Measurements from ENCODE around the gene SPG11.
"Not testable (repeated sequence)": the region's sequence is repeated elsewhere in the genome, so short reads cannot be mapped to it uniquely, and the experiment has no call there.

SPG11 gene

DNA sequence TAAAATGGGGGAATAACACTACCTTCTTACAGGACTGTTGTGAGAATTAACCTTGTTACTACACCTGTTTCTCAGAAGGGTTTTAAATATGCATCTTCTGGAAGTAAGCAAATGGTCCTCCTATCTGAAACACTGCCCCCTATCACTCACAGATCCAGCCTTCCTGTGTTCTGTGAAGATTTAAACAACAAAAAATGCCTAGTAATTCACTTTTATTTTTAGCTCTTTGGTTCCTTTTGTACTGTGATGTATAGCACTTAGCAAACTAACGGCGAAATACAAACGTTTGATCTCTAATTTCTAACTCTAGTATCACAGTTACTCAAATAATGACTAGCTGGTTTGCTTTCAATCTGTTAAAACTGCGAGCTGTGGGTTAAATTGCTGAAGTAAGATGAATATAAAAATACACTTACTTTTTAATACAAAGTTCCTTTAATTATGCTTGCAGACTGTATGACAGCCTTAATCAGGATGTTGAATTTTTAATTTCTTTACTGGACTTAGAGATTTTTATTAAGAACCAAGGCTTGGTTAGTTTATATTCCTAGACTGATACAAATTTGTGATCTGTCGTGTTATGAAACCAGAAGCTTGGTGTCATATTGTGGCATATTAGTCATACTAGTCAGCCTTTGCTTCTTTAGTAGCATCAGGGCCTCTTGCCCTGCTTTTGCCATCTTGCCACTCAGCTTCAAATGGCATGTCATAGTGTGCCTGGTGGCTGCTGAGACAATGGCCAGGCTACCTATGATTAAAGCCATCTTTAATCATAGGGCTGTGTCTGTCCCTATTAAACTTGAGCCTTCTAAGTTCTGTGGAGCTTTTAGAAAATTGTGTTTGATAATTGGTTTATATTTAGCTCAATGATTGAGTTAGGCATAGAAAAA is 117.3 kb downstream of the SPG11 start:
- H3K36me3 ChIP-seq = peaks cover 39% of the 10 kb centered on the region
- no peaks in the 10 kb centered on the region for H3K9me3 ChIP-seq
- DNase-seq = peak; percentile 69
- TF ChIP-seq, protein P1, sequence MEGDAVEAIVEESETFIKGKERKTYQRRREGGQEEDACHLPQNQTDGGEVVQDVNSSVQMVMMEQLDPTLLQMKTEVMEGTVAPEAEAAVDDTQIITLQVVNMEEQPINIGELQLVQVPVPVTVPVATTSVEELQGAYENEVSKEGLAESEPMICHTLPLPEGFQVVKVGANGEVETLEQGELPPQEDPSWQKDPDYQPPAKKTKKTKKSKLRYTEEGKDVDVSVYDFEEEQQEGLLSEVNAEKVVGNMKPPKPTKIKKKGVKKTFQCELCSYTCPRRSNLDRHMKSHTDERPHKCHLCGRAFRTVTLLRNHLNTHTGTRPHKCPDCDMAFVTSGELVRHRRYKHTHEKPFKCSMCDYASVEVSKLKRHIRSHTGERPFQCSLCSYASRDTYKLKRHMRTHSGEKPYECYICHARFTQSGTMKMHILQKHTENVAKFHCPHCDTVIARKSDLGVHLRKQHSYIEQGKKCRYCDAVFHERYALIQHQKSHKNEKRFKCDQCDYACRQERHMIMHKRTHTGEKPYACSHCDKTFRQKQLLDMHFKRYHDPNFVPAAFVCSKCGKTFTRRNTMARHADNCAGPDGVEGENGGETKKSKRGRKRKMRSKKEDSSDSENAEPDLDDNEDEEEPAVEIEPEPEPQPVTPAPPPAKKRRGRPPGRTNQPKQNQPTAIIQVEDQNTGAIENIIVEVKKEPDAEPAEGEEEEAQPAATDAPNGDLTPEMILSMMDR (IDR thresholded peaks at IDR 0.05; ENCODE audit: low read depth, low read length) = peak; percentile 64
- peaks cover 22% of the 10 kb centered on the region for H3K4me1 ChIP-seq
- H3K27me3 ChIP-seq = no peaks in the 10 kb centered on the region
- peak overlapping the region; percentile 10; the same call in 1 of the 2 replicates for H3K4me3 ChIP-seq (ENCODE audit: low read depth, low read length)

DNA sequence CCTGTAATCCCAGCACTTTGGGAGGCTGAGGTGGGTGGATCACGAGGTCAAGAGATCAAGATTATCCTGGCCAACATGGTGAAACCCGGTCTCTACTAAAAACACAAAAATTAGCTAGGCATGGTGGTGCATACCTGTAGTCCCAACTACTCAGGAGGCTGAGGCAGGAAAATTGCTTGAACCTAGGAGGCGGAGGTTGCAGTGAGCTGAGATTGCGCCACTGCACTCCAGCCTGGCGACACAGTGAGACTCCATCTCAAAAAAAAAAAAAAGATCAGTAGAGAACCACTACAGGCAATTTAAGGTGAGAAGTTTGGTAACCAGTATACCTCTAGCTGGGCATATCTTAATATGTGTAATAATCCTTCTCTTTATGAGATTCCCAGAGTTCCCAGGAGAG is 118.7 kb downstream of the SPG11 start:
- H3K36me3 ChIP-seq = peaks cover 40% of the 10 kb centered on the region
- not testable (repeated sequence) for H3K27me3 ChIP-seq; H3K4me3 ChIP-seq (ENCODE audit: low read depth, low read length); H3K9me3 ChIP-seq; DNase-seq
- peaks cover 14% of the 10 kb centered on the region for H3K4me1 ChIP-seq

DNA sequence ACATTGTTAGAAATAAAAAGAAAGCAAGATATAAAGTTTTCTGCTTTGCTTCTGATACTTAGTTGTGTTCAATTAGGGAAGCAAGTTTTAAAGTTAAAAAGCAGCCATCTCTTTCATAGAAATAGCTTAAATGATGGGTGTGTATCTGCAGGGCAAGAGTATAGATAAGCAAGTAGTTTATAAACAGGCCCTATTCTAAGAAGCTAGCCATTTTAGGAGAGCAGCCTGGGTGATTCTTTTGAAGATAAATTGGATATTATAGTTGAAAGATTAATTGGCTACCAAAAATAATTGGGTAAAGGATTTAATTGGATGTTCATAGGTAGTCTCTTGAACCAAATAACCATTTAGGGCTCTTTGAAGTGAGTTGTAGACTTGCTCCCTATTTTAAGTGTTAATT is 120.9 kb downstream of the SPG11 start:
- no peaks in the 10 kb centered on the region for H3K9me3 ChIP-seq
- TF ChIP-seq, protein P1 (IDR thresholded peaks at IDR 0.05; ENCODE audit: low read depth, low read length) = no peak
- H3K4me3 ChIP-seq (ENCODE audit: low read depth, low read length) = no peak overlapping the region
- peaks cover 14% of the 10 kb centered on the region for H3K4me1 ChIP-seq
- no peaks in the 10 kb centered on the region for H3K27me3 ChIP-seq
- peaks cover 33% of the 10 kb centered on the region for H3K36me3 ChIP-seq
- no peak for DNase-seq

DNA sequence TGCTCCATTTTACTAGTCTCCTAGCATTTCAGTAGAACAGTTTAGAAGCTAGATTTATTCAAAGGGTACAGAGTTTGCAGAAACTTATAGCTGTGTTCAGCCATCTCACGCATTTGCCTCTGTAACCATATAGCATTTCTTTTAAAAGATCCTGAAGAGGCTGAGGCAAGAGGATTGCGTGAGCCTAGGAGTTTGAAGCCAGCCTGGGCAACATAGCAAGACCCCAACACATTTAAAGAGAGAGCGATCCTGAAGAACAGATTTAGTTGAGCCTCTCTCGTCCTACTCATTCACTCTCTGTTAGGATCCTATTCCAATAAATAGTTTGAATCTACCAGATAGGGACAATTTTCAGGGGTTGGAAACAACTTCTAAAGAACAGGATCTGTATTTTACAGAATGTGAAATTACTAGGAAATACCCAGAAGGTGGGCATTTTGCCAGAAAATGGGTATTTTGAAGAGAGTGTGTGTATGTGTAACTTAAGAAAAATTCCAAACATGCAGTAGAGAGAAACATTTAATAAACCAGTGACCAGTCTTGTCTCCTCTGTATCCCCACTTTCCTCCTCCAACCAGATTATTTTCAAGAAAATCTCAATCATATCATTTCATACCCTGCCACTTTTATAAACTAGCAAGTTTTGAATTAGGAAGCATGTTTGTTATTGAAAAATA is 122.0 kb downstream of the SPG11 start:
- Histone ChIP-seq H3K27me3 (no peaks in the 10 kb centered on the region), H3K9me3 (no peaks in the 10 kb centered on the region), H3K4me1 (peaks cover 10% of the 10 kb centered on the region), H3K4me3 (ENCODE audit: low read depth, low read length) (no peak overlapping the region), H3K36me3 (peaks cover 36% of the 10 kb centered on the region)
- DNase-seq = no peak
- TF ChIP-seq, protein P1 (IDR thresholded peaks at IDR 0.05; ENCODE audit: low read depth, low read length) = no peak

DNA sequence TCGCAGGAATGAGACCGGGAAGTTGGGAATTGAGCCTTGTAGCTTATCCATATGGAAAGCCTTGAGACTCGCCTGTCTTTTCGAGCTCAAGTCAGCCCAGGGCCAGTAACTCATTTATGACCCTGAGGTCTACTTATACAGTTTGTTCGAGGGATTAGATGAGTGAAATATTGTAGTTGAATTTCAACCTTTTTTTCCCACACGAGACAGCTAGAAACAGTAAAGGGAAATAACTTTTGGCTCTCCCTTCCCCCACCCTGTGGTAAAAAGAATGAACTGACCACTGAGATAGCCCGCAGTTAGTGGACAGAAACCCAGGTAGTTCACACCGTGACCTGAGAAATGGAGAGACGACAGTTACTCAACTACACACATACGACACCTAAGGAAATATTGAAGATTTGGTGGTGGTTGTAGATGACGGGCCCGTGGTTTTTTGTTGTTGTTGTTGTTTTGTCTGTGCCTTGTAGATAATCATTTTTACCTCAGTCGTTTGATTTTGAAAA is 125.7 kb downstream of the SPG11 start:
- TF ChIP-seq, protein P1 (IDR thresholded peaks at IDR 0.05; ENCODE audit: low read depth, low read length) = 0 out of 2 replicates have a peak, but pooled peaks have one; percentile 6
- no peak for DNase-seq
- peaks cover 5% of the 10 kb centered on the region; the same call in 1 of the 2 replicates for H3K4me1 ChIP-seq
- H3K4me3 ChIP-seq (ENCODE audit: low read depth, low read length) = peak overlapping the region; percentile 78
- no peaks in the 10 kb centered on the region for H3K9me3 ChIP-seq
- H3K27me3 ChIP-seq = no peaks in the 10 kb centered on the region
- peaks cover 31% of the 10 kb centered on the region for H3K36me3 ChIP-seq

DNA sequence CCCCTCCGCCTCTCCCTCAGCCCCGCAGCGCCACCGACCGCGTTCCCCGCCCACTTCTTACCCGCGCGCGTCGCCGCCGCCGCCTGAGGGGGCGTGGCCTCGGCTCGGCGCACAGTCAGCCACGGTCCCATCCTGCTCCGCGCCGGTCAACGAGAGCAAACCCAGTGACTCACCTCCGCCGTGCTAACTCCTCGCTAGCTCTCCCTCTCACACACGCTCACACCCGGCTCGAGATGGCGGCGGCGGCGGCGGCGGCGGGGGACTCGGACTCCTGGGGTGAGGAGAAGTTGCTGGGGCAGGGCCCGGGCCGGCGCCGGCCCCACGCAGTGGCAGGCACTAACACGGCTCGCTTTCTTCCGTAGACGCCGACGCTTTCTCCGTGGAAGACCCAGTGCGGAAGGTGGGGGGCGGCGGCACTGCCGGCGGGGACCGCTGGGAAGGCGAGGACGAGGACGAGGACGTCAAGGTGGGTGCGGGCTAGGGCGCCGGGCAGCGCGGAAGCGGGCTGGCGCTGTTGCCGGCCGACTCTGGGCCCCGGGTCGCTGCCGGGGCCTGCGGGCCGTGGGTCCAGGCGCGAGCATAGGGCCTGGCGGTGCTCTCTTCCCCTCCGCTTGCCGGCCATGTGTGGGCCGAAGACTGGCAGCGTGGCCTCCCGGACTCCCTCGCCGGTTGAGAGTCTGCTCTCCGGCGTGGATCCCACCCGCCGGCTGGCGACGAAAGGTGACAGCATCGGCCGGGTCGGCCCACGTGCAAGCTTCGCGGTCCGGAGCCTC is 126.3 kb downstream of the SPG11 start, which contains the start of gene EIF3J:
Gene EIF3J, plus strand, starts transcription at position 186 of the 773 bp plus-strand sequence. Its CDS starts 48 bp downstream, at position 234.
- H3K4me3 ChIP-seq (ENCODE audit: low read depth, low read length) = peak within 1 kb of the TSS; percentile 95
- H3K36me3 ChIP-seq = peaks cover 25% of the 10 kb centered on the region
- peak; percentile 97 for DNase-seq
- peaks cover 5% of the 10 kb centered on the region; the same call in 1 of the 2 replicates for H3K4me1 ChIP-seq
- H3K9me3 ChIP-seq = no peaks in the 10 kb centered on the region
- TF ChIP-seq, protein P1 (IDR thresholded peaks at IDR 0.05; ENCODE audit: low read depth, low read length) = no peak
- no peaks in the 10 kb centered on the region for H3K27me3 ChIP-seq
